Suprapubic skin (tissue), 4 donors: Measurements from ENCODE around the gene CGB2. TPM values are rescaled to one million over a fixed set of nuclear protein-coding genes. Genes with fewer than 3 reads are reported as not detected.
A peak's percentile ranks its signal among the peaks of the same experiment; 100 is the strongest.
"Not testable (repeated sequence)": the region's sequence is repeated elsewhere in the genome, so short reads cannot be mapped to it uniquely, and the experiment has no call there.

Experiments used
- DNase-seq, 2 donors: peaks; one replicate each; pipeline ENCODE4 v3.0.0-alpha.2; 2019; ENCODE audit warnings: low spot score in 2 of 2
- H3K27ac ChIP-seq: fragments of 200-600 bp; sonication (generic); one replicate; pipeline ENCODE4 v1.5.1; 2019
- H3K27me3 ChIP-seq: fragments of 200-600 bp; sonication (generic); one replicate; pipeline ENCODE4 v1.5.1; 2019
- H3K36me3 ChIP-seq: fragments of 200-600 bp; sonication (generic); one replicate; pipeline ENCODE4 v1.5.1; 2019
- H3K4me1 ChIP-seq: fragments of 200-600 bp; sonication (generic); one replicate; pipeline ENCODE4 v1.5.1; 2019
- H3K4me3 ChIP-seq: fragments of 200-600 bp; sonication (generic); one replicate; pipeline ENCODE4 v1.5.1; 2019; ENCODE audit warnings: mild to moderate bottlenecking
- H3K9me3 ChIP-seq: fragments of 200-600 bp; sonication (generic); one replicate; pipeline ENCODE4 v1.5.1; 2019
- EP300 ChIP-seq: sonication (generic); formaldehyde crosslinking; IDR thresholded peaks from one replicate; pipeline ENCODE4 v1.6.1; 2017; ENCODE audit warnings: antibody characterized with exemption
- POLR2A ChIP-seq, 2 donors: fragments of 450-650 bp; IDR thresholded peaks; one replicate each; pipeline ENCODE4 v1.6.1; 2017; ENCODE audit warnings: antibody characterized with exemption in 2 of 2, mild to moderate bottlenecking in 2 of 2, moderate library complexity in 2 of 2
- POLR2AphosphoS5 ChIP-seq, 3 donors: sonication (generic); formaldehyde crosslinking; IDR thresholded peaks; one replicate each; pipeline ENCODE4 v1.6.1; 2017; ENCODE audit warnings: antibody characterized with exemption in 3 of 3
- WGBS: methylation state at CpG from one replicate; pipeline ENCODE4 v1.1.5; 2018; 5-methylcytosine and 5-hydroxymethylcytosine counted together
- total RNA-seq, 4 donors: library from RNA; depleted of rRNA; stranded (reverse); fragments of >200 nt; gene quantifications; one replicate each; pipeline ENCODE4 v1.1.0, GENCODE V29; 2016
- TF ChIP-seq, protein P1 (sequence below), 2 donors: fragments of 200-600 bp in 1 of 2; fragments of 450-650 bp in 1 of 2; sonication (generic) in 1 of 2; IDR thresholded peaks; one replicate each; pipeline ENCODE4 v1.5.1; 2016 to 2019; ENCODE audit warnings: antibody characterized with exemption in 2 of 2, mild to moderate bottlenecking in 1 of 2, moderate library complexity in 1 of 2

Gene CGB2
- total RNA-seq, 4 donors from 2014 or later = not detected

DNA sequence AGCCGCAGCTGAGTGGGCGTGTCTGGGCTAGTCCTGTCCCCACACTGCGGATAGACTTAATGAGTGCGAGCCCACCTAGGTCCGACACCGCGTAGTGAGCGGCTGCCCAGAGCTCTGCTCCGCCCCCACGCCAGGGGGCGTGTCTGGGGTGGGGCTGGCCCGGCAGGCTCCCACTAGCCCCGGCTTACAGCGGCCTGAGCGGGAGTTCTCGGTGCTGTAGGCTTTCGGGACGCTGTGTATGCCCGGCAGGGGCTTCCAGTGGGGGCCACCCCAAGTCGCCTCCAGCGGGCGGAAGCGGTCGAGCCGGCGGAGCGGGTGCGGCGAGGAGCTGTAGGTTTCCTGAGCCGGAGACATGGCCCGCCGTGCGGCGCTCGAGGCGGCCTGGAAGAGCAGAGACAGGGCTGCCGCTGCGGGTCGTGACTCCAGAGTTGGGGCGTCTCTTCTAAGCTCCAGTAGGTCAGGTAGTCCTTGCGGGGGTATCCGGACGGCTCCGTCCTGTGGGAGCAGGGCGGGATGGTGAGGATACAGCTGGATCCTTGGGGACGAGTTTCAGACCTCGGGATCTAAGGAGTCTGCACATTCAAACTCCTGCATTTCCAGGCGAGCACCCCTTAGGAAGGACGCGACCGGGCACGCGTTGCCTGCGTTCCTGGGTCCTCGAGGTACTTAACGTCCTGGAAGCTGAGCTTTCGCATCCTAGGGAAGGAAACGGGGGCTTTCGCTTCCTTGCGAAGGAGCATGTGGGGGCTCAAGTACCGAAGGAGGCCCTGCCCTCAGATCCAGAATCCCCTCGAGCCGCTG, 24.6 kb downstream of the CGB2 start:
- Histone ChIP-seq H3K27me3 (peaks cover 14% of the 10 kb centered on the region), H3K4me1 (peaks cover 29% of the 10 kb centered on the region), H3K27ac (no peak overlapping the region), H3K36me3 (no peaks in the 10 kb centered on the region), H3K9me3 (no peaks in the 10 kb centered on the region), H3K4me3 (peak overlapping the region; percentile 66)
- TF ChIP-seq, protein P1, sequence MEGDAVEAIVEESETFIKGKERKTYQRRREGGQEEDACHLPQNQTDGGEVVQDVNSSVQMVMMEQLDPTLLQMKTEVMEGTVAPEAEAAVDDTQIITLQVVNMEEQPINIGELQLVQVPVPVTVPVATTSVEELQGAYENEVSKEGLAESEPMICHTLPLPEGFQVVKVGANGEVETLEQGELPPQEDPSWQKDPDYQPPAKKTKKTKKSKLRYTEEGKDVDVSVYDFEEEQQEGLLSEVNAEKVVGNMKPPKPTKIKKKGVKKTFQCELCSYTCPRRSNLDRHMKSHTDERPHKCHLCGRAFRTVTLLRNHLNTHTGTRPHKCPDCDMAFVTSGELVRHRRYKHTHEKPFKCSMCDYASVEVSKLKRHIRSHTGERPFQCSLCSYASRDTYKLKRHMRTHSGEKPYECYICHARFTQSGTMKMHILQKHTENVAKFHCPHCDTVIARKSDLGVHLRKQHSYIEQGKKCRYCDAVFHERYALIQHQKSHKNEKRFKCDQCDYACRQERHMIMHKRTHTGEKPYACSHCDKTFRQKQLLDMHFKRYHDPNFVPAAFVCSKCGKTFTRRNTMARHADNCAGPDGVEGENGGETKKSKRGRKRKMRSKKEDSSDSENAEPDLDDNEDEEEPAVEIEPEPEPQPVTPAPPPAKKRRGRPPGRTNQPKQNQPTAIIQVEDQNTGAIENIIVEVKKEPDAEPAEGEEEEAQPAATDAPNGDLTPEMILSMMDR (IDR thresholded peaks at IDR 0.05) = peak in 1 of 2 donors; percentile 36
- no peak for TF ChIP-seq POLR2AphosphoS5 (IDR thresholded peaks at IDR 0.05)
- DNase-seq = no peak
- WGBS = 0% methylated on average over 7 of the region's 63 CpGs

DNA sequence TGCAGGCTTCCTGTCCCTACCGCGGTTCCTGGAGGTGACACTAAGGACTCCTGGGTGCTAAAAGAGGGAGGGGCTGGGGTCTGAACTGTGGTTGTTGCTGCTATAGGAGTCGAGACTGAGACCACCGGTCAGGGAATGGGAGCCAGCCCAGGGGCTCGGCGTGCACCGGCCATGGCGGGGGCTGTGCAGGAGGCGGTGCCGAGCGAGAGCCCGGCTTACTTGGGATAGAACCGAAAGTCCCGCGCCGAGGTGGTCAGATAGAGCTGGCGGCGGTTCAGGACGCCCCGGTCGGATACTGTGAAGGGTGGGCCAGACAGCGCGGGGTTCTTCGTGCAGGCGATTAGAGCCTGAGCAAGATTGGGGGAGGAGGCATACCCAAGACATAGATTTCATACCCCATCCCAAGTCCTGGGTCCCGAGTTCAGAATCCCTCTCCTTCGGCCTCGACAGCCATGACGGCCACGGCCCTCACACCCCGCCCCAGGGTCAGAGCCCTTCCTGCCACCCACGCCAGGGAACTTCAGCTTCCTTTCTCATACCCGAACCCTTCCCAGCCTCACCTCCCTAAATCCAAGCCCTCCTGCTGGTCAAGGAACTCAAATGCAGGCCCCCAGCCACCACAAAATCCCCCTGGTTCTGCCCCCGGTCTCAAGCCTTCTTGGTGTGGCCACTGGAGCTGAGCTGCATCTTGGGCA, 25.4 kb downstream of the CGB2 start:
- 12% methylated on average over 26 of the region's 34 CpGs for WGBS

DNA sequence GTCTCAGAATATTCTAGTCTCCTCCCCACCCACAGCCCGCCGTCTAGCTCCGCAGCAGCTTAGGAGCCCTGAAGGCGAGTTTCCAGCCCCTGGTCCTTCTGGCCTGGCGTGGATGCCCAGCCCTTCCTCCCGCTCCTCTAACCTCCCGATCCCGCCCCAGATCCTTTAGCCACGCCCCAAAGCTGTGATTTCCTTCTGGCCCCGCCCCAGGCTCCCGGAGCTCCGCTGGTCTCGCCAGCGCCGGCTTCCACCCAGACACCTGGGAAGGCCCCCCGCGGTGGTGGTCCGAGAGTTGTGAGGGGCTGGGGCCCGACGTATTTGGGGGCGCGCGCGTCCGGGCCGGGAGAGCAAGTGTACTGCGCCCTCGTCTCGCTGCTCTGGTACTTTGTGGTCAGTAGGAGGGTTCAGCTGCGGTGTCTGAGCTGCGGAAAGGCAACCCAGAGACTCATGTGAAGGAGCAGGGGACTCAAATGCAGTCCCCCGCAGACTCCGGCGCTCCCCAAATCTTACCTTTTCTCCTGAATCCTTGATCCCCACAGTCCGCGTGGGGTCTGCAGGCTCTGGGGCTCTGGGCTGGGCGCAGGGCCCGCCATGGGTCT, 26.0 kb downstream of the CGB2 start, which contains the start of gene CGB7:
Gene CGB7, minus strand, starts transcription at position 114 of the 599 bp plus-strand sequence. CDS start 2,374 bp downstream, outside the sequence.
- DNase-seq = peak in 1 of 2 donors; percentile 84
- peaks cover 26% of the 10 kb centered on the region for H3K27me3 ChIP-seq

More for the DNA sequence above, 25.4 kb downstream of the CGB2 start:
- DNase-seq, H3K9me3 ChIP-seq, H3K36me3 ChIP-seq, H3K27ac ChIP-seq: not testable (repeated sequence)
- peaks cover 19% of the 10 kb centered on the region for H3K27me3 ChIP-seq
- H3K4me3 ChIP-seq = peak overlapping the region; percentile 66
- peaks cover 29% of the 10 kb centered on the region for H3K4me1 ChIP-seq

DNA sequence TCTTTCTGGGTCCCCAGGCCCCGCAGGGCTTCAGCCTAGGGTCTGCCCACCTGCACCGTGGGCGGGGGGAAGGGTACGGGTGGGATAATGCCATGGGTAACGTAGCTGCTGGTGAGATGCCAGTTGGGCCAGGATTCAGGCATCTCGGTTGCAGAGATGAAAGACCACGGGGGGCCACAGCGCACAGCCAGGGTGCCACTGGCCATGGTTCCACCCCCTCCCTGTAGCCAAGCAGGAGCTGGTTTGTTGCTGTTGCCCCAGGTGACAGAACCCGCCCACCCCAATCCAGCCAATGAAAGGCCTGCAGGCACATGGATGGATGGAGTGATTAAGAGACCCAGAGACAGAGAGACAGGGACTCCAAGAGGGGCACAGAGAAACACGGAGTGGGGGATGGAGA, 26.9 kb downstream of the CGB2 start:
- H3K27ac ChIP-seq = no peak overlapping the region
- DNase-seq = no peak
- H3K4me3 ChIP-seq = no peak overlapping the region
- peaks cover 30% of the 10 kb centered on the region for H3K27me3 ChIP-seq
- no peaks in the 10 kb centered on the region for H3K36me3 ChIP-seq
- TF ChIP-seq POLR2AphosphoS5 (IDR thresholded peaks at IDR 0.05) = no peak
- no peak for TF ChIP-seq EP300
- TF ChIP-seq POLR2A (IDR thresholded peaks at IDR 0.05) = no peak
- TF ChIP-seq, protein P1 (IDR thresholded peaks at IDR 0.05) = no peak
- WGBS = 41% methylated on average over 10 of the region's 10 CpGs
- no peaks in the 10 kb centered on the region for H3K9me3 ChIP-seq
- peaks cover 30% of the 10 kb centered on the region for H3K4me1 ChIP-seq

More for the DNA sequence above, 26.0 kb downstream of the CGB2 start, which contains the start of gene CGB7:
- no peaks in the 10 kb centered on the region for H3K36me3 ChIP-seq
- no peak for TF ChIP-seq EP300
- no peak for TF ChIP-seq POLR2A (IDR thresholded peaks at IDR 0.05)
- TF ChIP-seq, protein P1 (IDR thresholded peaks at IDR 0.05) = no peak
- TF ChIP-seq POLR2AphosphoS5 (IDR thresholded peaks at IDR 0.05) = no peak
- WGBS = 2% methylated on average over 29 of the region's 38 CpGs
- no peaks in the 10 kb centered on the region for H3K9me3 ChIP-seq
- peaks cover 29% of the 10 kb centered on the region for H3K4me1 ChIP-seq
- peak within 1 kb of the TSS; percentile 66 for H3K4me3 ChIP-seq
- H3K27ac ChIP-seq = no peak within 1 kb of the TSS

DNA sequence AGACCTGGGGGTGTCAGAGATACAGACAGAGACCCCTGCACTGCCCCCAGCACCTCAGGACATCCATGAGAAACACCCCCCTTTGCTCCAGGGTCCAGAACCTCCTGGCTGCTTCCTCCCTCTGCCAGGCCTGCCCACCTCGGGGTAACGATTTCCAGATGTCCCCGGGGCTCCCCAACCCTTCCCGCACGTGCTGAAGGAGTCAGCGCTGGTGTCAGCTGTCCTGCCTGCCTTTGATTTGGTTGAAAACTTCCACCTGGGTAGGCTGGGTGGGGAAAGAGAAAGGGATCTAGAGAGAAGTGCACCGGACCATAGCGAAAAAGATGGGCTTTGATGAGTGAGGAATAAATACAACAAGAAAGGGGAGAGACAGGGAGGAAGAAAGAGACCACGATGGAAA, 27.4 kb downstream of the CGB2 start:
- Histone ChIP-seq H3K36me3 (no peaks in the 10 kb centered on the region), H3K27ac (no peak overlapping the region), H3K27me3 (peaks cover 35% of the 10 kb centered on the region), H3K4me3 (no peak overlapping the region), H3K4me1 (peaks cover 34% of the 10 kb centered on the region), H3K9me3 (no peaks in the 10 kb centered on the region)
- 35% methylated on average over 9 of the region's 9 CpGs for WGBS
- DNase-seq = no peak
- no peak for TF ChIP-seq POLR2A (IDR thresholded peaks at IDR 0.05)
- TF ChIP-seq, protein P1 (IDR thresholded peaks at IDR 0.05) = no peak
- TF ChIP-seq POLR2AphosphoS5 (IDR thresholded peaks at IDR 0.05) = no peak
- TF ChIP-seq EP300 = no peak
